ENCODE results near the gene TXNRD2. TPM values are rescaled to one million over a fixed set of nuclear protein-coding genes. Genes with fewer than 3 reads are reported as not detected.

The TXNRD2 gene
- total RNA-seq, 2 experiments from 2014 or later = 24.7 to 28.9 TPM

DNA sequence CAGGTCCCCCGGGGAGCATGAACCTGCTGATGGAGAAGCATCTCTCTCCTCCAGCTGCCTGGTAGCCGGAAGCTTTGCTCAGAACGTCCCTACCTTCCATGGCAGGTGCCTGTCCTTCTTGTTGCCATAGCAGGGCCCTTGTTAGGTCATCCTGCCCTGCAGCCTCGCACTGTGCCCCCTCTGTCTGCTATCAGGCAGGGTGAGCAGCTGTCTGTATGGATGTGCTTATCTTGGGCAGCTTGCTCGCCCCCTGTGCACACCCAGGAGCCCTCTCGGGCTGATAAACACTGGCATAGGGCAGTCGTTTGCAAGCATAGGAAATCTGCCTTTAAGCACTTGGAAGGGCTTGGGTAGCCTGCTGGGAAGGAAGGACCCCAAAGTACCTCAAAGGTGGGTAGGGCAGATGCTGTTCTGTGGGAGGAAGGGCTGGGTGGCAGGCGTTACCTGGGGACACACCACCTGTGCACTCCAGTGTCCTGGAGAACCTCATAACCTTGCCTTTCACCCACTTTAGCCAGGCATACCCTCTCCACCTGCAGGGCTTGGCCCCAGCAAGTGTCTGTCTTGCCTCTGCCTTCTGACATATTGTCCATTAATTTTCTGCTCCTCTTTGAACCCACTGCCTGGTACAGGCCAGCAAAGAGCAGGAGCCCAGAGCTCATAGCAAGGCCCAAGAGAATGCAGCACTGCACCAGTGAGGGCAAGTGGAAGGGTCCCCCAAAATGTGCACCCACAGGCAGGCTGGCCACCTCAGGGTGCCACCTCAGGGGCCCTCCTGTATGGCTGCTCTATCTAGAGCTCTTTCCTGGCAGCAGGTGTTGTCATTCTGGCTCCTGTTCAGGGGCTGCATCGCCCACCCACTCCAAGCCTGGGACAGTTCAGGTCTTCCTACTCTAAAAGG lies 8.0 kb downstream of the TXNRD2 start:
- Histone ChIP-seq H3K27ac (ENCODE audit: low read depth, low read length, poor library complexity, severe bottlenecking) (no peak overlapping the region), H2AFZ (ENCODE audit: low read length) (no peak overlapping the region), H4K20me1 (ENCODE audit: insufficient read depth, low read length) (no peaks in the 10 kb centered on the region), H3K4me3 (ENCODE audit: low read depth, low read length, poor library complexity, severe bottlenecking) (no peak overlapping the region), H3K9me2 (ENCODE audit: insufficient read depth, low read length) (no peaks in the 10 kb centered on the region), H3K79me2 (ENCODE audit: insufficient read depth, low read depth, low read length) (no peaks in the 10 kb centered on the region), H3K9me3 (ENCODE audit: low read length) (no peaks in the 10 kb centered on the region), H3K36me3 (ENCODE audit: insufficient read depth, low read length) (no peaks in the 10 kb centered on the region; the same call in 1 of the 2 replicates), H3K4me1 (ENCODE audit: insufficient read depth, low read length, poor library complexity, severe bottlenecking) (no peaks in the 10 kb centered on the region), H3K4me2 (ENCODE audit: low read length) (no peak overlapping the region)
- intact Hi-C loops (cut with micrococcal nuclease; ENCODE audit: unreplicated experiment) = no loop called here
- BruUV-seq (replicated peaks) = no TSS peak
- TF ChIP-seq CTCF (conservative IDR thresholded peaks at IDR 0.05; ENCODE audit: low read length) (no peak), EZH2phosphoT487 (IDR thresholded peaks at IDR 0.05; ENCODE audit: borderline replicate concordance, low read depth, low read length) (no peak)
- POLR2A ChIA-PET = no interaction called here
- CTCF ChIA-PET (ENCODE audit: unreplicated experiment) = no interaction called here
- DNase-seq (ENCODE audit: low spot score) = no peak

DNA sequence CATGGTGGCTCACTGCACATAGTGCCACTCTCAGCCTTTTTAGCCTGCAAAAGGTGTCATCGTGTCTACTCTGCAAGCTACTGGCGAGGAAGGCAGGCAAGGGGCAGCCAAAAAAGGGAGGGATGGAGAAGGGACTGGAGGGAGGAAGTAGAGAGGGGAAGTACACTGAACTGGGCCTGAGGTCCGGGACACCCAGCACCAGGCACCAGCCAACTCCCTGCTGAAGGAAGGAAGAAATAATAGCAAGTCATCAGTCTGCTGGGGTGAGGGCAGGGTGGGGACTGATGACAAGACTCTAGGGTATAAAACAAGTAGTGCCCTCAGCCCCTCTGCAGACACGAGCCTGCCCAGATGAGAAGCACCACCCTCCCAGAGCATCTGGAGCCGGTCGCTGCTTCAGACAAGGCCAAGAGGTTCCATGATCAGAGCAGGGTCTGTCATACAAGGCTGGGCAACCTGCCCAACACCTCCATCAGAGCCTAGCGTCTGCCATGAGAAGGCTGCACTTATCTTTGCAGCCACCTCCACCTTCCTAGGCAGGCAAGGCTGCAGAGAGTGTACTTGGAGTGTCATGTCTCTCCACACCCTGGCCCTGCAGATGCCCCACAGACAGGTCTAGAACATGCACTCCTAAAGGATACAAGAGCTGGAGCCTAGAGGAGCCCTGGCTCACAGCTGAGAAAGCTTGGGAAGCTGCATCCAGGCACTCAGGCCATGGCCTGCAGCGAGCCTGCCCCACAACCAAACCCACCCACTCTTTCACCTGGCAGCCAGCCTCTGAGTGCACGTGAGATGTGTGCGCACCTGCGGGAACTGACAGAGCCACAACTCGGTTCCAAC lies 9.0 kb downstream of the TXNRD2 start:
- POLR2A ChIA-PET = no interaction called here
- Histone ChIP-seq H2AFZ (ENCODE audit: low read length) (no peak overlapping the region), H4K20me1 (ENCODE audit: insufficient read depth, low read length) (no peaks in the 10 kb centered on the region), H3K4me1 (ENCODE audit: insufficient read depth, low read length, poor library complexity, severe bottlenecking) (no peaks in the 10 kb centered on the region), H3K4me2 (ENCODE audit: low read length) (no peak overlapping the region), H3K9me2 (ENCODE audit: insufficient read depth, low read length) (no peaks in the 10 kb centered on the region), H3K36me3 (ENCODE audit: insufficient read depth, low read length) (no peaks in the 10 kb centered on the region; the same call in 1 of the 2 replicates), H3K4me3 (ENCODE audit: low read depth, low read length, poor library complexity, severe bottlenecking) (no peak overlapping the region), H3K9me3 (ENCODE audit: low read length) (no peaks in the 10 kb centered on the region), H3K79me2 (ENCODE audit: insufficient read depth, low read depth, low read length) (no peaks in the 10 kb centered on the region), H3K27ac (ENCODE audit: low read depth, low read length, poor library complexity, severe bottlenecking) (no peak overlapping the region)
- no peak for TF ChIP-seq EZH2phosphoT487 (IDR thresholded peaks at IDR 0.05; ENCODE audit: borderline replicate concordance, low read depth, low read length)
- TF ChIP-seq CTCF (conservative IDR thresholded peaks at IDR 0.05; ENCODE audit: low read length) = no peak
- CTCF ChIA-PET (ENCODE audit: unreplicated experiment) = no interaction called here
- intact Hi-C loops (cut with micrococcal nuclease; ENCODE audit: unreplicated experiment) = no loop called here
- BruUV-seq (replicated peaks) = no TSS peak
- DNase-seq (ENCODE audit: low spot score) = no peak

All from OCI-LY7 (cell line).